Measurements from ENCODE around the gene JPT2. TPM values are rescaled to one million over a fixed set of nuclear protein-coding genes. Genes with fewer than 3 reads are reported as not detected.

JPT2 gene
- total RNA-seq, 1 donor from 2014 or later, result 108 TPM

GRCh38 chr16:1653023-1653422 lies 25.1 kb upstream of the JPT2 start:
- no peak overlapping the region for H3K4me3 ChIP-seq (ENCODE audit: low read depth, low read length)
- H3K27me3 ChIP-seq (ENCODE audit: control insufficient read depth, insufficient read depth, low read length), result no peaks in the 10 kb centered on the region
- peaks cover 8% of the 10 kb centered on the region for H3K36me3 ChIP-seq (ENCODE audit: control insufficient read depth, insufficient read depth, low read length)
- no peak for DNase-seq (ENCODE audit: low read depth)
- TF ChIP-seq CTCF (IDR thresholded peaks at IDR 0.05; ENCODE audit: insufficient read depth, low read length, poor library complexity, severe bottlenecking), result no peak

DNA sequence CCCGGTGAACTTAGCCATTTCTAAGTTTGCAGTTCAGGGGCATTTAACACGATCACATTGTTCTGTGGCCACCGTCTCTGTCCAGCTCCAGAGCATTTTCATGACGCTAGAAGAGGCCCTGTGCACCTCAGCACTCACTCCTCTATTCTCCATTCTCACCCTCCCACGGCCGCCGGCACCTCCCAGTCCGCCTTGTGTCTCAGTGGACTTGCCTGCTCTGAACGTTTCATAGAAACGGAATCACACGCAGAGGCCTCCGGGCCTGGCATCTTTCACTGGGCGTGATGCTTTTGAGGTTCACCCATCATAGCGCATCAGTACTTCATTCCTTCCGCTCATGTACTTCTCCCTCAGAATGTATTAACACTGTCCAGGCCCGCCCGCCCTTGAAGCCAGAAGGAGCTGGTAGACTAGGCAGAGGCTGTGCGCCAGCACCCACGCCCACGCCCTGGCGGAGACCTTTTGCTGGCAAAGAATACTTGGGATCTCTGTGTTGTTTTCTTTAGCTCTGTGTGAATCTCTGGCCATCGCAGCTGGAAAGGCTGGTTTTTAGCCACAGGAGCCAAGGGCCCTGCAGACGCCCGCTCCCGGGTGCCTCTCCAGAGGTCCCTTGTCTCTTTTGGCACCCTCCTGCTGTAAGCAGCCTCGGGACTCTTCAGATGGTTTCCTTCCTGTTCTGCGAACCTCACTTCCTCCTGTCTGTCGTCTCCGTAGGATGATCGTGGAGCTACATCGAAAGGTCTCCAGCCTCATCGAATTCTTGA lies 23.4 kb upstream of the JPT2 start:
- DNase-seq (ENCODE audit: low read depth), result no peak
- no peak for TF ChIP-seq CTCF (IDR thresholded peaks at IDR 0.05; ENCODE audit: insufficient read depth, low read length, poor library complexity, severe bottlenecking)
- Histone ChIP-seq H3K36me3 (ENCODE audit: control insufficient read depth, insufficient read depth, low read length) (peaks cover 8% of the 10 kb centered on the region), H3K27me3 (ENCODE audit: control insufficient read depth, insufficient read depth, low read length) (no peaks in the 10 kb centered on the region), H3K4me3 (ENCODE audit: low read depth, low read length) (no peak overlapping the region)

- Histone ChIP-seq H3K36me3 (ENCODE audit: control insufficient read depth, insufficient read depth, low read length) (peaks cover 8% of the 10 kb centered on the region), H3K27me3 (ENCODE audit: control insufficient read depth, insufficient read depth, low read length) (no peaks in the 10 kb centered on the region), H3K4me3 (ENCODE audit: low read depth, low read length) (no peak overlapping the region)
- TF ChIP-seq CTCF (IDR thresholded peaks at IDR 0.05; ENCODE audit: insufficient read depth, low read length, poor library complexity, severe bottlenecking), result no peak
- DNase-seq (ENCODE audit: low read depth), result no peak
Measured at GRCh38 chr16:1655269-1655807, 22.7 kb upstream of the JPT2 start.

- DNase-seq (ENCODE audit: low read depth), result no peak
- TF ChIP-seq CTCF (IDR thresholded peaks at IDR 0.05; ENCODE audit: insufficient read depth, low read length, poor library complexity, severe bottlenecking), result no peak
- peaks cover 4% of the 10 kb centered on the region for H3K36me3 ChIP-seq (ENCODE audit: control insufficient read depth, insufficient read depth, low read length)
- H3K27me3 ChIP-seq (ENCODE audit: control insufficient read depth, insufficient read depth, low read length), result no peaks in the 10 kb centered on the region
- H3K4me3 ChIP-seq (ENCODE audit: low read depth, low read length), result no peak overlapping the region
Measured at GRCh38 chr16:1655909-1656807, 21.9 kb upstream of the JPT2 start.

DNA sequence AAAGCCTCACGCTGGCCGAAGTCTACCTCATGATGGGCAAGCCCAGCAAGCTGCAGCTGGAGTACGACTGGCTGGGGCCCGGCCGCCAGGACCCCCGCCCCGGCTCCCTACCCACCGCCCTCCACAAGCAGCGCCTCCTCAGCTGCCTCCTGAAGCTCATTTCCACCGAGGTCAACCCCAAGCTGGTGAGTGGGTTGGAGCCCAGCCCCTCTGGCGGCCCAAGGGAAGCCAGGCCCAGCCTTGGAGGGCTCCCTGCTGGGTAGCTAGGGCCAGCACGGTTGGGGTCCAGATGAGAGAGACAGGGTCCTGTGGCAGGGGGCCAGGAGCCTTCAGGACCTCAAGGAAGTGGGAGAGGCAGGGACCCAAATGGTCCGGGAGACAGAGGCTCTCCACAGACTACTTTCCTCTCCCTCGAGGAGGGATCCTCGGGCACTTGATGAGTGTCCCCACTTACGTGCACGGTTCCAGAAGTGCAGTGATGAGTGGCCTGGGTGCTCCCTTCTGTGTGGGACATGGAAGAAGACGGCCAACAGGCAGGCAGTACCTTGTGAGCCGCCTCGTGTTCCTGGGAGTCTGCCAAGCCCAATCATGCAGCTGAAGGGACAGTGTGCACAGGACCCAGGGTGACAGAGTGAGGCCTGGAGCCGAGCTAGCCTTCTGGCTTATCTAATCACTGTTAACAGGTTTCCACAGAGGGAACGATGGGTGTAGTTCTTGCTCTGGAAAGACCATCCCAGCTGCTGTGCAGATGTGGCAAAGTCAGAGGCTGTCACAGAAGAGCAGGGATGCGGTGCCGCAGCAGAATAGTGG lies 21.1 kb upstream of the JPT2 start:
- DNase-seq (ENCODE audit: low read depth), result no peak
- peaks cover 4% of the 10 kb centered on the region for H3K36me3 ChIP-seq (ENCODE audit: control insufficient read depth, insufficient read depth, low read length)
- no peak for TF ChIP-seq CTCF (IDR thresholded peaks at IDR 0.05; ENCODE audit: insufficient read depth, low read length, poor library complexity, severe bottlenecking)

More for the DNA sequence above, 21.1 kb upstream of the JPT2 start:
- Histone ChIP-seq H3K27me3 (ENCODE audit: control insufficient read depth, insufficient read depth, low read length) (no peaks in the 10 kb centered on the region), H3K4me3 (ENCODE audit: low read depth, low read length) (no peak overlapping the region)
